Smooth muscle cell (in vitro differentiated cells): ENCODE data around the gene DNASE1L1. TPM values are rescaled to one million over a fixed set of nuclear protein-coding genes. Genes with fewer than 3 reads are reported as not detected.

Experiments used
- DNase-seq: peaks from one replicate; lab custom pipeline; 2025; ENCODE audit not compliant: unreplicated experiment; lab: John Stamatoyannopoulos, UW
- H2AFZ ChIP-seq: fragments of 200-600 bp; sonication (generic); 2 replicates; pipeline ENCODE4 v1.6.0; 2016; ENCODE audit warnings: antibody characterized with exemption, low read depth, mild to moderate bottlenecking
- H3F3A ChIP-seq: fragments of 200-600 bp; sonication (generic); 2 replicates; pipeline ENCODE4 v1.6.0; 2017; ENCODE audit warnings: antibody characterized with exemption, low read depth
- H3K27ac ChIP-seq: fragments of 200-600 bp; sonication (generic); 2 replicates; pipeline ENCODE4 v1.5.1; 2016; ENCODE audit warnings: low read depth, mild to moderate bottlenecking
- H3K27me3 ChIP-seq: fragments of 200-600 bp; sonication (generic); 2 replicates; pipeline ENCODE4 v1.6.1; 2016; ENCODE audit warnings: low read depth, mild to moderate bottlenecking
- H3K36me3 ChIP-seq: fragments of 200-600 bp; sonication (generic); 2 replicates; pipeline ENCODE4 v1.5.1; 2016; ENCODE audit warnings: low read depth
- H3K4me1 ChIP-seq: fragments of 200-600 bp; sonication (generic); 2 replicates; pipeline ENCODE4 v1.5.1; 2016; ENCODE audit warnings: low read depth
- H3K4me2 ChIP-seq: fragments of 200-600 bp; sonication (generic); 2 replicates; pipeline ENCODE4 v1.6.0; 2016; ENCODE audit warnings: mild to moderate bottlenecking
- H3K4me3 ChIP-seq: fragments of 200-600 bp; sonication (generic); 2 replicates; pipeline ENCODE4 v1.5.1; 2016; ENCODE audit warnings: mild to moderate bottlenecking
- H3K79me2 ChIP-seq: fragments of 200-600 bp; sonication (generic); 2 replicates; pipeline ENCODE4 v1.6.0; 2016; ENCODE audit warnings: low read depth, mild to moderate bottlenecking
- H3K9ac ChIP-seq: fragments of 200-600 bp; sonication (generic); 2 replicates; pipeline ENCODE4 v1.6.0; 2016; ENCODE audit warnings: low read depth
- H3K9me3 ChIP-seq: fragments of 200-600 bp; sonication (generic); replicated peaks from 2 replicates; pipeline ENCODE4 v1.5.1; 2016; ENCODE audit warnings: low read depth
- H4K20me1 ChIP-seq: fragments of 200-600 bp; sonication (generic); 2 replicates; pipeline ENCODE4 v1.6.0; 2016; ENCODE audit warnings: low read depth
- WGBS: methylation state at CpG from one replicate; pipeline ENCODE4 v1.1.7; 2016; ENCODE audit warnings: low lambda C conversion rate; 5-methylcytosine and 5-hydroxymethylcytosine counted together
- polyA plus RNA-seq: library from polyadenylated mRNA; unstranded; fragments of >200 nt; fragmentation: Nextera tagmentation; extraction: Ambion mirVana; gene quantifications from 2 replicates; pipeline ENCODE4 v1.2.1, GENCODE V29; 2016
- total RNA-seq: library from RNA; depleted of rRNA; stranded (reverse); fragments of >200 nt; gene quantifications from 2 replicates; pipeline ENCODE4 v1.2.3, GENCODE V29; 2014
- TF ChIP-seq, protein P1 (sequence below): fragments of 200-600 bp; sonication (generic); IDR thresholded peaks from 2 replicates; pipeline ENCODE4 v1.5.1; 2017; ENCODE audit warnings: borderline replicate concordance, mild to moderate bottlenecking, antibody characterized with exemption; ENCODE audit not compliant: insufficient read depth, poor library complexity, severe bottlenecking

The DNASE1L1 gene
- total and polyA plus RNA-seq, 2 experiments from 2014 or later, result 30.0 to 40.4 TPM

DNA sequence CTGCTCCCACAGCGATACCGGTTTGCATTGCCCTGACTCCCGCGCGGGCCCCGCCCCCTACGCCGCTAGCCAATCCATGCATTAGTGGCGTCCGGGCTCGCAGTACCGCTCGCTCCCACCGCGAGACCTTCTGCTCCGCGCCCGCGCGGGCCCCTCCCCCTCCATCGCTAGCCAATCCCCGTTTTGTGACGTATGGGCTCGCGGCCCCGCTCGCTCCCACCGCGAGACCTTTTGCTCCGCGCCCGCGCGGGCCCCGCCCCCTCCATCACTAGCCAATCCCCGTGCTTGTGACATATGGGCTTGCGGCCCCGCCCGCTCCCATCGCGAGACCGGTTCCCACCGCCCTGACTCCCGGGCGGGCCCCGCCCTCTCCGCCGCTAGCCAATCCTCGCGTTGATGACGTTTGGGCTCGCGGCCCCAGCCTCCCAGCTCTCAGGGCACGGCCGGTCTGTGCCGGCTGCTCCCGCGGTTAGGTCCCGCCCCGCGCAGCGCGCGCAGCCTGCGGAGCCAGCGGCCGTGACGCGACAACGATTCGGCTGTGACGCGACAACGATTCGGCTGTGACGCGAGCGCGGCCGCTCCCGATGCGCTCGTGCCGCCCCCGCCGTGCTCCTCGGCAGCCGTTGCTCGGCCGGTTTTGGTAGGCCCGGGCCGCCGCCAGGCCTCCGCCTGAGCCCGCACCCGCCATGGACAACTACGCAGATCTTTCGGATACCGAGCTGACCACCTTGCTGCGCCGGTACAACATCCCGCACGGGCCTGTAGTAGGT lies 30.1 kb downstream of the DNASE1L1 start, which contains the start of gene EMD:
TSS of gene EMD (plus strand) at position 497 of the 770 bp plus-strand sequence. CDS start at position 687, 190 bp downstream.
- Histone ChIP-seq H3K9me3 (no peaks in the 10 kb centered on the region), H3K9ac (peak within 1 kb of the TSS; percentile 99), H3K4me2 (peak within 1 kb of the TSS; percentile 85), H3K27ac (peak within 1 kb of the TSS; percentile 97), H3K4me3 (peak within 1 kb of the TSS; percentile 80), H3K36me3 (no peaks in the 10 kb centered on the region), H2AFZ (no peak within 1 kb of the TSS), H3F3A (no peaks in the 10 kb centered on the region), H3K4me1 (peaks cover 12% of the 10 kb centered on the region), H3K27me3 (no peaks in the 10 kb centered on the region), H4K20me1 (peaks cover 5% of the 10 kb centered on the region), H3K79me2 (peaks cover 19% of the 10 kb centered on the region)
- peak; percentile 99 for DNase-seq
- 47% methylated on average over 75 of the region's 103 CpGs for WGBS
- TF ChIP-seq, protein P1, sequence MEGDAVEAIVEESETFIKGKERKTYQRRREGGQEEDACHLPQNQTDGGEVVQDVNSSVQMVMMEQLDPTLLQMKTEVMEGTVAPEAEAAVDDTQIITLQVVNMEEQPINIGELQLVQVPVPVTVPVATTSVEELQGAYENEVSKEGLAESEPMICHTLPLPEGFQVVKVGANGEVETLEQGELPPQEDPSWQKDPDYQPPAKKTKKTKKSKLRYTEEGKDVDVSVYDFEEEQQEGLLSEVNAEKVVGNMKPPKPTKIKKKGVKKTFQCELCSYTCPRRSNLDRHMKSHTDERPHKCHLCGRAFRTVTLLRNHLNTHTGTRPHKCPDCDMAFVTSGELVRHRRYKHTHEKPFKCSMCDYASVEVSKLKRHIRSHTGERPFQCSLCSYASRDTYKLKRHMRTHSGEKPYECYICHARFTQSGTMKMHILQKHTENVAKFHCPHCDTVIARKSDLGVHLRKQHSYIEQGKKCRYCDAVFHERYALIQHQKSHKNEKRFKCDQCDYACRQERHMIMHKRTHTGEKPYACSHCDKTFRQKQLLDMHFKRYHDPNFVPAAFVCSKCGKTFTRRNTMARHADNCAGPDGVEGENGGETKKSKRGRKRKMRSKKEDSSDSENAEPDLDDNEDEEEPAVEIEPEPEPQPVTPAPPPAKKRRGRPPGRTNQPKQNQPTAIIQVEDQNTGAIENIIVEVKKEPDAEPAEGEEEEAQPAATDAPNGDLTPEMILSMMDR, result no peak

DNA sequence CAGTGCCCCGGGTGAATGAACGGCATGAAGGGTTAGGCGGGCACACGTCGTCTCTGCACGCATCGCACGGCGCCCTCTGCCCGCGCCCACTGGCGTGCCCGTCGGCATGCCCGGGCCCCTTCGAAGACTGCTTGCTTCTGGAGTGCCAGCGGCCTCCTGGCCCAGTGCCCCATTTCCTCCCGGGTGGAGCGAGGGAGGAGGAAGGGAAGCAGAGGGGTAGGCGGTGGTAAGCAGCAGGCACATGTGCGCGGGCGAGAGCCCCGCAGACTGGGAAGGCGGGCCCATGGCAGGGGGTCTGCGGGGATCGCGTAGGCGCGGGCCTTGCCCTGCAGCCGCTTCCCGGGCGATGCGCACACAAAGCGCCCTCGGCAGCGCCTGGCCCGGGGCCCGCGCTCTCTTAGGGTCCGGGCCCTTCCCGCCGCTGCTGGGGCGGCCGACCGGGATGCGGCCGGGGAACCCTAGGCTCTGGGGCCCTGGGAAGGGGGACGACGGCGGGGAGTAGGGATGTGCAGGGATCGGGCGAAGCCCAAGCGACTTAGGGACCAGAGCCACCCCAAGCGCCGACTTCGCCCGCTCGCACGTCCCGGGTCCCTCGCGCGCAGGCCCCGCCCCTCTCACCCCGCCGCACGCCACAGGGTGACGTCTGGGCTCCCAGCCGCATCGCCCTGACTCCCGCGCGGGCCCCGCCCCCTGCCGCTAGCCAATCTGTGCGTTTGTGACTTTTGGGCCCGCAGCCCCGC lies 30.8 kb downstream of the DNASE1L1 start:
- 36% methylated on average over 47 of the region's 79 CpGs for WGBS

DNA sequence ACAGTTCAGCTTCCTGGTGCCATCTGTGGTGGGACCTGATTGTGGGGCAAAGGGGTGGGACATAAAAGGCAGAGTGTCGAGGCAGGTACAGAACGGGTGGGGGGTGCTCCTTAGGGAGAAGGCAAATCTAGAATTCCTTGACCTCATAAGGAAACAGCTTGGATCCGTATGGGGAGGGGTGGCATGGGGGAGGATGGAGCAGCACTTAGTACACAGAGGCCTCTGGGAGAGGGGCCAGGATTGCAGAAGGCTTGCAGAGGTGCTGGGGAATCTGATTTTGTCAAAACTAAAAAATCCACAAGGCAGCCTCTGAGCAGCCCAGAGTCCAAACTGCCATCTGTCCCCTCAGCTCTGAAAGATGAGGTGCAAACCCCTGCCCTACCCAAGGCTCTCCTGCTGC lies 32.3 kb downstream of the DNASE1L1 start:
- no peaks in the 10 kb centered on the region for H3K27me3 ChIP-seq
- H3K9me3 ChIP-seq, result no peaks in the 10 kb centered on the region
- H2AFZ ChIP-seq, result no peak overlapping the region
- H3F3A ChIP-seq, result no peaks in the 10 kb centered on the region
- TF ChIP-seq, protein P1, result no peak
- H3K9ac ChIP-seq, result no peak overlapping the region
- no peak overlapping the region for H3K4me3 ChIP-seq
- no peaks in the 10 kb centered on the region for H3K36me3 ChIP-seq
- H3K4me1 ChIP-seq, result peaks cover 12% of the 10 kb centered on the region
- 79% methylated on average over 3 of the region's 3 CpGs for WGBS
- no peak for DNase-seq
- H3K4me2 ChIP-seq, result no peak overlapping the region
- H3K79me2 ChIP-seq, result peaks cover 33% of the 10 kb centered on the region
- no peak overlapping the region for H3K27ac ChIP-seq
- H4K20me1 ChIP-seq, result peaks cover 5% of the 10 kb centered on the region

More for the DNA sequence above, 30.8 kb downstream of the DNASE1L1 start:
- Histone ChIP-seq H3K27ac (peak overlapping the region; percentile 88), H3K36me3 (no peaks in the 10 kb centered on the region), H3K4me1 (peaks cover 12% of the 10 kb centered on the region), H3F3A (no peaks in the 10 kb centered on the region), H3K27me3 (no peaks in the 10 kb centered on the region), H3K9me3 (no peaks in the 10 kb centered on the region), H4K20me1 (peaks cover 5% of the 10 kb centered on the region), H3K4me2 (peak overlapping the region; percentile 76), H2AFZ (no peak overlapping the region), H3K4me3 (peak overlapping the region; percentile 31), H3K9ac (peak overlapping the region; percentile 82), H3K79me2 (peaks cover 19% of the 10 kb centered on the region)
- TF ChIP-seq, protein P1, result no peak
- DNase-seq, result no peak
